MM.1S (cell line): Measurements from ENCODE around the gene CREB5.

Experiments used
- CTCF ChIP-seq: fragments of 300-600 bp; sonication (generic); IDR thresholded peaks from 2 replicates; pipeline ENCODE4 v1.5.1; 2016; ENCODE audit warnings: antibody characterized with exemption, low read length, mixed read lengths
- EZH2 ChIP-seq: fragments of 300-600 bp; sonication (generic); optimal IDR thresholded peaks from 2 replicates; pipeline ENCODE3; 2017; ENCODE audit warnings: low read depth, mild to moderate bottlenecking, antibody characterized with exemption, low read length, mixed read lengths

- TF ChIP-seq CTCF (peak; percentile 32), EZH2 (no peak)
Measured at GRCh38 chr7:28623863-28624262, 211.5 kb downstream of the CREB5 start.
